K562 (cell line): ENCODE results near the gene PRR35. TPM values are rescaled to one million over a fixed set of nuclear protein-coding genes. Genes with fewer than 3 reads are reported as not detected.

ENCODE experiments used
- ARID3A ChIP-seq: IDR thresholded peaks from 2 replicates; pipeline ENCODE4 v1.6.1; 2012; ENCODE audit warnings: low read depth, low read length, improper control_type of control experiment, borderline replicate concordance
- BCOR ChIP-seq: fragments of 450-650 bp; IDR thresholded peaks from 2 replicates; pipeline ENCODE4 v1.6.1; 2016
- ESRRA ChIP-seq: fragments of 450-650 bp; IDR thresholded peaks from 2 replicates; pipeline ENCODE4 v1.6.1; 2014; ENCODE audit warnings: low read depth, mild to moderate bottlenecking, moderate library complexity, borderline replicate concordance
- HDAC3 ChIP-seq: fragments of 450-650 bp; IDR thresholded peaks from 2 replicates; pipeline ENCODE4 v1.6.1; 2018; ENCODE audit warnings: borderline replicate concordance, mild to moderate bottlenecking, moderate library complexity; ENCODE audit not compliant: partially characterized antibody
- ID3 ChIP-seq, 2 experiments: fragments of 250-450 bp in 1 of 2; fragments of 450-650 bp in 1 of 2; sonication (Bioruptor Pico) in 1 of 2; IDR thresholded peaks; 2 replicates each; pipeline versions ENCODE4 v1.6.1 to v1.8.0; 2016 to 2021; ENCODE audit warnings: mild to moderate bottlenecking in 2 of 2, moderate library complexity in 2 of 2, missing compliant biosample characterization in 1 of 2, missing genetic modification characterization in 1 of 2
- JUNB ChIP-seq: fragments of 450-650 bp; formaldehyde crosslinking; conservative IDR thresholded peaks from 2 replicates; pipeline ENCODE4 v1.4.0; 2020; ENCODE audit warnings: mild to moderate bottlenecking
- MAFK ChIP-seq: IDR thresholded peaks from 2 replicates; pipeline ENCODE4 v1.6.1; 2011; ENCODE audit warnings: low read length, improper control_type of control experiment
- MBD2 ChIP-seq: sonication (generic); IDR thresholded peaks from 2 replicates; pipeline ENCODE4 v1.6.1; 2016; ENCODE audit warnings: low read depth, borderline replicate concordance
- ZC3H11A ChIP-seq: IDR thresholded peaks from 2 replicates; pipeline ENCODE4 v1.6.1; 2012; ENCODE audit warnings: low read depth, low read length, improper control_type of control experiment
- ZKSCAN3 ChIP-seq: fragments of 250-450 bp; sonication (Bioruptor Pico); IDR thresholded peaks from 2 replicates; pipeline ENCODE4 v1.4.0; 2020
- ZMIZ1 ChIP-seq, 2 experiments: fragments of 150-350 bp in 1 of 2; IDR thresholded peaks; 2 replicates each; pipeline ENCODE4 v1.6.1; 2012 to 2016; ENCODE audit warnings: low read depth in 2 of 2, low read length in 2 of 2, mild to moderate bottlenecking in 1 of 2, moderate library complexity in 1 of 2
- ZNF134 ChIP-seq: fragments of 250-450 bp; sonication (Bioruptor Pico); conservative IDR thresholded peaks from 2 replicates; pipeline ENCODE4 v1.4.0; 2020
- ZNF239 ChIP-seq: fragments of 250-450 bp; sonication (Bioruptor Pico); IDR thresholded peaks from 2 replicates; pipeline ENCODE4 v1.4.0; 2020; ENCODE audit warnings: mild to moderate bottlenecking
- ZNF717 ChIP-seq: fragments of 250-450 bp; sonication (Bioruptor Pico); IDR thresholded peaks from 2 replicates; pipeline ENCODE4 v1.5.0; 2021
- polyA plus RNA-seq, 8 experiments: library from polyadenylated mRNA; depleted of rRNA in 4 of 8; stranded (reverse) in 5 of 8; unstranded in 3 of 8; fragments of >200 nt; fragmentation: Nextera tagmentation in 2 of 8; fragmentation: Illumina TruSeq in 1 of 8; extraction: Ambion mirVana in 2 of 8; extraction: Trizol in 1 of 8; gene quantifications; 2 replicates each; pipeline versions ENCODE4 v1.2.1 to v1.2.3, GENCODE V29; 2011 to 2014; ENCODE audit warnings: inconsistent platforms in 1 of 8, missing spikeins in 1 of 8
- total RNA-seq, 7 experiments: library from RNA; depleted of rRNA in 6 of 7; stranded (reverse); fragments of >200 nt in 6 of 7; fragmentation: Illumina TruSeq in 2 of 7; extraction: Trizol in 2 of 7; gene quantifications; 2 replicates each; pipeline versions ENCODE4 v1.2.1 to v1.2.3, GENCODE V29; 2011 to 2021; ENCODE audit warnings: low replicate concordance in 1 of 7
- TF ChIP-seq, protein P1 (sequence below): fragments of 450-650 bp; IDR thresholded peaks from 2 replicates; pipeline ENCODE4 v1.6.1; 2017; ENCODE audit warnings: antibody characterized with exemption, mild to moderate bottlenecking

PRR35 gene
- total and polyA plus RNA-seq, 9 of the 15 experiments (the other 6 are each of a cell fraction or from before 2014, with no cell fraction given), result 0.17 to 0.45 (median 0.21) TPM; not detected in 5

DNA sequence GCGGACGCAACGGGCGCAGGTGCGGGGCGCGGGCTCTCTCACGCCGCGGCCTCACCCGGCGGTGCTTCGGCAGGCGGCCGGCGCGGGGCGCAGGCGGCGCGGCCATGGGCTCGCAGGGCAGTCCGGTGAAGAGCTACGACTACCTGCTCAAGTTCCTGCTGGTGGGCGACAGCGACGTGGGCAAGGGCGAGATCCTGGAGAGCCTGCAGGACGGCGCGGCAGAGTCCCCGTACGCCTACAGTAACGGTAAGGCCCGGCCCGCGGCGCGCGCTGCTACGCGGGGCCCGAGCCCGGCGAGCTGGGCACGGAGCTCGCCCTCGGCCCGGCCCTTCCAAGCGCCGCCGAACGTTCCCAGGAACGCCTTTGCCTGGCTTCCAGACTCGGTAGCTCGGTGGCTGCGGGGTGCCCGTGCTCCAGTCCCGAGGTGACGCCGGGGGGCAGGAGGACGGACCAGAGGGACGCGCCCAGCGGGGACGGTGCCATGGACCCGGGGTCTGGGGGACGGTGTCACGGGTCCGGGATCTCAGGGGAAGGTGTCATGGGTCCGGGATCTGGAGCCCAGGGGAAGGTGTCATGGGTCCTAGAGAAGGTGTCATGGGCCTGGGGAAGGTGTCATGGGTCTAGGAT, 30.1 kb downstream of the PRR35 start (continued):
- no peak for TF ChIP-seq ZMIZ1 (IDR thresholded peaks at IDR 0.05; ENCODE audit: low read depth in 2 of 2, low read length in 2 of 2)
- no peak for TF ChIP-seq ARID3A
- TF ChIP-seq ZNF239 (CRISPR knock-in tag), result no peak
- no peak for TF ChIP-seq ID3 (CRISPR knock-in tag; IDR thresholded peaks at IDR 0.05)
- no peak for TF ChIP-seq ID3 (tag; IDR thresholded peaks at IDR 0.05)
- TF ChIP-seq BCOR, result no peak
- TF ChIP-seq ESRRA, result no peak
- TF ChIP-seq ZC3H11A, result no peak
- TF ChIP-seq ZNF134 (CRISPR knock-in tag), result no peak
- no peak for TF ChIP-seq MAFK
- TF ChIP-seq JUNB (CRISPR knock-in tag), result no peak
- no peak for TF ChIP-seq ZKSCAN3 (CRISPR knock-in tag)
- no peak for TF ChIP-seq MBD2
- no peak for TF ChIP-seq ZNF717 (CRISPR knock-in tag)
- TF ChIP-seq, protein P1, sequence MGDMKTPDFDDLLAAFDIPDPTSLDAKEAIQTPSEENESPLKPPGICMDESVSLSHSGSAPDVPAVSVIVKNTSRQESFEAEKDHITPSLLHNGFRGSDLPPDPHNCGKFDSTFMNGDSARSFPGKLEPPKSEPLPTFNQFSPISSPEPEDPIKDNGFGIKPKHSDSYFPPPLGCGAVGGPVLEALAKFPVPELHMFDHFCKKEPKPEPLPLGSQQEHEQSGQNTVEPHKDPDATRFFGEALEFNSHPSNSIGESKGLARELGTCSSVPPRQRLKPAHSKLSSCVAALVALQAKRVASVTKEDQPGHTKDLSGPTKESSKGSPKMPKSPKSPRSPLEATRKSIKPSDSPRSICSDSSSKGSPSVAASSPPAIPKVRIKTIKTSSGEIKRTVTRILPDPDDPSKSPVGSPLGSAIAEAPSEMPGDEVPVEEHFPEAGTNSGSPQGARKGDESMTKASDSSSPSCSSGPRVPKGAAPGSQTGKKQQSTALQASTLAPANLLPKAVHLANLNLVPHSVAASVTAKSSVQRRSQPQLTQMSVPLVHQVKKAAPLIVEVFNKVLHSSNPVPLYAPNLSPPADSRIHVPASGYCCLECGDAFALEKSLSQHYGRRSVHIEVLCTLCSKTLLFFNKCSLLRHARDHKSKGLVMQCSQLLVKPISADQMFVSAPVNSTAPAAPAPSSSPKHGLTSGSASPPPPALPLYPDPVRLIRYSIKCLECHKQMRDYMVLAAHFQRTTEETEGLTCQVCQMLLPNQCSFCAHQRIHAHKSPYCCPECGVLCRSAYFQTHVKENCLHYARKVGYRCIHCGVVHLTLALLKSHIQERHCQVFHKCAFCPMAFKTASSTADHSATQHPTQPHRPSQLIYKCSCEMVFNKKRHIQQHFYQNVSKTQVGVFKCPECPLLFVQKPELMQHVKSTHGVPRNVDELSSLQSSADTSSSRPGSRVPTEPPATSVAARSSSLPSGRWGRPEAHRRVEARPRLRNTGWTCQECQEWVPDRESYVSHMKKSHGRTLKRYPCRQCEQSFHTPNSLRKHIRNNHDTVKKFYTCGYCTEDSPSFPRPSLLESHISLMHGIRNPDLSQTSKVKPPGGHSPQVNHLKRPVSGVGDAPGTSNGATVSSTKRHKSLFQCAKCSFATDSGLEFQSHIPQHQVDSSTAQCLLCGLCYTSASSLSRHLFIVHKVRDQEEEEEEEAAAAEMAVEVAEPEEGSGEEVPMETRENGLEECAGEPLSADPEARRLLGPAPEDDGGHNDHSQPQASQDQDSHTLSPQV, result no peak
- TF ChIP-seq HDAC3, result no peak
